Hepatocyte (in vitro differentiated cells): Measurements from ENCODE around the gene KCNQ1.

Experiments used
- CTCF ChIP-seq: fragments of 200-600 bp; sonication (generic); IDR thresholded peaks from 2 replicates; pipeline ENCODE4 v1.5.1; 2016; ENCODE audit warnings: antibody characterized with exemption, mild to moderate bottlenecking; ENCODE audit not compliant: poor library complexity
- EZH2 ChIP-seq: fragments of 200-600 bp; sonication (generic); IDR thresholded peaks from 2 replicates; pipeline ENCODE4 v1.6.1; 2016; ENCODE audit warnings: antibody characterized with exemption, mild to moderate bottlenecking, borderline replicate concordance
- EZH2phosphoT487 ChIP-seq: fragments of 200-600 bp; sonication (generic); IDR thresholded peaks from one replicate; pipeline ENCODE4 v1.6.1; 2018; ENCODE audit warnings: antibody characterized with exemption, mild to moderate bottlenecking, low read depth, moderate library complexity; ENCODE audit not compliant: unreplicated experiment, severe bottlenecking

DNA sequence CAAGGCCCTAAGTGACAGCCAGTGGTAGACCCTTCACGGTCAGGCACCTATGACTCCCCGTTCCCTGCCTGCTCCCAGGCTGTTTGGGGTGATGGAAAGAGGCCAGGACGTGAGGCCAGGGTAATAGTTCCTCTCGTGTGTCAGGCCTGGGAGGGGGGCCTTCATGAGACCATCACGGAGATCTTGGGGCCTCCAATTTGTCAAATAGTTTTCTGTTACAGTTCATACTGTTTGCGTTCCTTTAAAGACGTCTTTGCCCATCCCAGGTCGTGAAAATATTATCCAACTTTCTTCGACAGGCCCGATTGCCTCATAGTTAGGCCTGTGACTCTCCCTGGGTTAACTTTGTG lies 317.2 kb downstream of the KCNQ1 start:
- TF ChIP-seq EZH2phosphoT487 (no peak), CTCF (no peak), EZH2 (no peak)
